LNCaP clone FGC (cell line): ENCODE data around the gene CTNNBL1.

ENCODE experiments used
- DNase-seq: peaks from one replicate; pipeline ENCODE4 v3.0.0-alpha.2; 2011; ENCODE audit warnings: low read depth
- H3K4me3 ChIP-seq: 2 replicates; pipeline ENCODE4 v1.5.1; 2011; ENCODE audit warnings: mild to moderate bottlenecking, low read depth, low read length, control low read depth
- CTCF ChIP-seq: IDR thresholded peaks from 2 replicates; pipeline ENCODE4 v1.5.1; 2012; ENCODE audit warnings: mild to moderate bottlenecking; ENCODE audit not compliant: control insufficient read depth, insufficient read depth; ENCODE audit errors: extremely low read depth

Gene CTNNBL1

GRCh38 chr20:37836926-37837325, 143.1 kb downstream of the CTNNBL1 start:
- DNase-seq, result no peak
- no peak overlapping the region for H3K4me3 ChIP-seq
- no peak for TF ChIP-seq CTCF

DNA sequence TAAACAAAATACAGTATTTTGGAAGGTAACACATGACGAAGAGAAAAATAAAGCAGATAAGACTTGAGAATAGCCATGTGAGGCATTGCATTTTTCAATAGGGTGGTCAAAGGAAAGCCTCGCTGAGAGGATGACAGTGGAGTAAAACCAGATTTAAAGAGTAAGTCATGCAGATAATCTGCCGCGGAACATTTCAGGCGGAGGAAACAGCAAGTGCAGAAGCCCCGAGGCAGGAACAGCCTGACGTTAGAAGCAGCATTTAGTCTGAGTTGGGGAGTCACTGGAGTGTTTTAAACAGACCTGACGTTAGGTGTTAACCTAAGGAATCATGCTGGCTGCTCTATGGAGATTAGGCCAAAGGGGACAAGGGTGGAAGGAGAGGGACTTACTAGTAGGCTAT, 144.1 kb downstream of the CTNNBL1 start:
- no peak for TF ChIP-seq CTCF
- no peak overlapping the region for H3K4me3 ChIP-seq
- no peak for DNase-seq

GRCh38 chr20:37838769-37839431, 145.1 kb downstream of the CTNNBL1 start:
- no peak overlapping the region for H3K4me3 ChIP-seq
- TF ChIP-seq CTCF, result no peak
- no peak for DNase-seq

GRCh38 chr20:37839432-37839827, 145.6 kb downstream of the CTNNBL1 start:
- peak; percentile 62 for DNase-seq
- no peak overlapping the region for H3K4me3 ChIP-seq
- TF ChIP-seq CTCF, result no peak

DNA sequence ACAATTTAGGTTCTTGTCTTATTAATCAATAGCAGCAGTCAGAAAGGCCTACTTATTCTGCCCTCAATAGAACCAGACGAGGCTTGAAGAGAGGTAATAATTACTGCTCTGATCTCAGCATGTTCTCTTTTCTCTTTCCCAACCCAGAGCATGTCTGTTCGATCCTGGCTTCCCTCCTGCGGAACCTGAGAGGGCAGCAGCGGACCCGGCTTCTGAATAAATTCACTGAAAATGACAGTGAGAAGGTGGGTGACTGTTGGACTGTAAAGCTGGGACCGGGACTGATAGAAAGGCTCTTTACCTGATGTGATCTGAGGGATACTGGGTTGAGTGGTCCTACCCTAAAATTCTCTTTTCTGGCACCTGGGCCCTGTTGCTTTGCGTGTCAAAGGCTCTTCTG, 146.1 kb downstream of the CTNNBL1 start:
- no peak overlapping the region for H3K4me3 ChIP-seq
- DNase-seq, result no peak
- TF ChIP-seq CTCF, result no peak

- DNase-seq, result peak; percentile 78
- no peak overlapping the region for H3K4me3 ChIP-seq
- TF ChIP-seq CTCF, result no peak
Measured at GRCh38 chr20:37841389-37841788, 147.6 kb downstream of the CTNNBL1 start.

GRCh38 chr20:37841971-37842370, 148.1 kb downstream of the CTNNBL1 start:
- DNase-seq, result no peak
- TF ChIP-seq CTCF, result no peak
- H3K4me3 ChIP-seq, result no peak overlapping the region
